Nucleus accumbens (tissue), 56 donors: ENCODE measurements around the gene MECR.
A peak's percentile ranks its signal among the peaks of the same experiment; 100 is the strongest.

Experiments used
- DNase-seq, 56 donors: peaks; one replicate each; lab custom pipeline; 2025; lab: John Stamatoyannopoulos, UW

MECR gene

DNA sequence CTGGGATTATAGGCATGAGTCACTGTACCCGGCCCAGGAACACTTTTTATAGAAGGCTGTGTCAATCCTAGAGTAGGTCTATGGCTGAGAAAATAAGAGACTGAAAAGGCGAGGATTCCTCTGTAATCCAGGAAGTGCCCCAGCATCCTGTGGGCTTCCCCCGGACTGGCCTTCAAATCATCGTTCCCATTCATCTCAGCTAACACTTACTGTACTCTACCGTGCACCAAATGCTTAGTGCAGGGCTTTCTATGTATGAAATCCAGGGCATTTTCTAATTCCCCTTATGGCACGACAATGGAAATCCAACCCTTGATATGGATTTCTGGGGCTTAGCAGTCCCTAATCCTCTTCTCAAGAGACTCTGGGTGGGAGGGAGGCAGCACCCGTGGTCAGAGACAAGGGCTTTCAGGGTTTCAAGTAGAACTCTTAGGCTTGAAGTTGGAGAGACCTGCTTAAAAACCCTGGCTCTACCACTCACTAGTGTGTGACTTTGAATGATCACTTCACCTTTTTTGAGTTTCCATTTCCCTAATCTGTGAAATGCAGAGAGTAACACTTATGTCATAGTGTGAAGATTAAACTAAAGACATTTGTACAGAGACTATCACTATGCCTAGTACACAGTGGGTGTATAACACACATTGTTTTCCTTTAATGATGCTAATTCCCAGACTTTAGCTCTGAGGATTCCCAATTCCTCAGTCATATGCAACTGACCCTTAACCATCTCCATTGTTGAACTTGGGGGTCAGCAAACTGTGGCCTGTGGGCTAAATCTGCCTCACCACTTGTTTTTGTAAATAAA, 20.3 kb downstream of the MECR start:
- no peak for DNase-seq

DNA sequence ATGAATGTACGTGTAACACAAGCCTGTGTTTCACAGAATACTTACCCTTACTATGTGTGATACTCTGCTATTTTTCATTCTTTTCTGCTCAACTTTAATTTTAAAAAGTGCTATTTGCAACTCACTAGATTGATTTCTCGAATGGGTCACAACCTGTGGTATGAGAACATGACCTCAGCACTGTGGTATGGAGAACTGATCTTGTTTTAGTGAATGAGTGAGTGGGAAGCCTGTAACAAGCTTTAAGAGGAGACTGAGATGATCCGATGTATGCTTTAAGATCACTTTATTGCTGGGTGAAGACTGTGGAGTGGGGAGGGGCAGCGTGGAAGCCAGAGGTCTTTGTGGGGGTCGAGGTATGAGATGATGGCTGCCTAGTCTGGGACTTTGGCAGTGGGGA, 21.6 kb downstream of the MECR start:
- no peak for DNase-seq

DNA sequence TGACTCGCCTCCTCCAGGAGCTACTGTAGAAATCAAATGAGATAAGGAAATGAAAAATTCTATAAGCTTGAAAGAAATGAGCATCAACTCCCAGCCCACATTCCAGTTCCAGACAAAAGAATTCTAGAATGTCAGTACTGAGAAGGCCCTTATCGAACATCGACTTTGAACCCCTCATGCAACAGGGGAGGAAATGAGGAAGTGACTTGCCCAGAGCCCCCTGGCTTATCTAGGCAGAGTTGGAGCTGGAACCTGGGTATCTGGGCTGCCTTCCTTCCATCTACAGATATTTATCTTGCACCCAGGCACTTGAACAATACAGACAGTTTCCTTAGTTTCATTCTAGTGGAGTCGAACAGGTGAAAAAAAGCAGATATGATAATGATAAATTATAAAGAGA, 22.3 kb downstream of the MECR start:
- peak in 1 of 56 donors; percentile 3 for DNase-seq

DNA sequence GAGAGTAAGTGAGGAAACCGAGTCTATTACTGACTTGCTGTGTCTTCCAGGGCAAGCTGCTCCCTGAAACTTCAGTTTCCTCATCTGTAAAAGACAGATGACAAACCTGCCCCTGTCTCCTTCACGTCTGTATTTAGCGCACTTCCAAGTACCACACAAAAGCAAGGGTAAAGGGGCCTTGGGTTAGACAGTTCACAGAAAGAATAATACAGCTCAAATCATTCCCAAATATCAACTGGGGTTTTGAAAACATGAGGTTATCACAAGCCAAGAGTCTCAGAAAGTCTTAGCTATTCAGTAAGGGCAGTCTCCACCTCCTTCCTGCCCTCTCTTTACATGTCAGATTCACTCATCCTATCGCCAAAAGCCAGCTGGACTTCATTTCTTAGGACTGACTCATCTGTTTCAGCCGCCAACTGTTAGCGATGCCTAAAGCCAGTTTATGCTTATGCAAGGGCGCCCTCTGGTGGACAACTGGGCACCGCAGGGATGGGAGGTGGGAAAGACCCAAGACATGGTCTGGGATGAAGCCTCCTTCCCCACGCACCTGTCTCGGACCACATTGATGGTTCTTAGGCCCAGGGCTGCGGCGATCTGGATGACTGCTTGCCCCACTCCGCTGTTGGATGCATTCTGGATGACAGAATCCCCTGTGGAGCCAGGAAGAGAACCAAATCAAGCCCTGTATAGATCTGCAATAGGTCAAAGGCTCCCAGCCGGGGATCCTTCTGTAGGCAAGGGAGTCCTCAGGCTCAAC, 28.0 kb downstream of the MECR start:
- DNase-seq = peak; percentile 20 to 95 (median 77)

DNA sequence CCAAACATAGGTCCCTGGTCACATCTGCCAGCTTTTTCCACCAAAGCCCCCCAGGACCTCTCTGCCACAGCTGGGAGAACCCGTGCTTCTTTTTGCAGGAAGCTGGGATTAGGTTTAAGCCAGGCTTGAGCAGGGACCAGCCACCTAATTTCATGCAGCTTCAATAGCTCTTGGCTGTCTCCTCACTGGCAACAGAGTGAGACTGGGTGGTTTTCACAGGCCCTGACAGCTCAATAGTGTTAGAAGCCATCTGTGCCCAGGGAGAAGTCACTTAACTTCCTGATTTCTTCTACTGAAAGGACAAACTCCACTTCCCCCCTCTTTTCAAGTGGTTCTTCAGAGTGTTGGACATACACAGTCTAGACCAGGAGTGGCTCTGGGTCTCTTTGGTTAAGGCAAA, 28.7 kb downstream of the MECR start:
- DNase-seq = no peak

DNA sequence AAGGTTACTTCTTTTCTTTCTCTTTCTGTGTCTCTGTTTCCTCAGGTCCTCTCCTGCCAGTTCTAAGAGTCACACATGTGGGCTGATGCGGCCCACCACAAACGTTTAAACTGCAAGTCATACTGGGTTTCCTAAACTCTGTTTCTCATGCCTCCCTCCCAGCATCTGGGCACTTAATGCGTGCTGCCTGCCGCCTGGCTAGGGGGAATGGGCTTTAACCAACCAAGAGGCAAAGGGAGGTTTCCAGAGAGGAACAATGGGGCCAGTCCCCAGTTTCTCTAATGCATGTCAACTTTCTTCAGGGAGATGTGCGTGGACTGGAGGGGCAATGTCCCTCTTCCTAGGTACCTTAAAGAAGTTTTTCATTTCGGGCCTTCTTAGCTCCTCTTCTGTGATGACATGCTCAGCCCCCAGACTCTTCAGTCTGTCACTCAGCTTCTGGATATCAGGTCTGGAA, 29.1 kb downstream of the MECR start:
- DNase-seq = no peak

DNA sequence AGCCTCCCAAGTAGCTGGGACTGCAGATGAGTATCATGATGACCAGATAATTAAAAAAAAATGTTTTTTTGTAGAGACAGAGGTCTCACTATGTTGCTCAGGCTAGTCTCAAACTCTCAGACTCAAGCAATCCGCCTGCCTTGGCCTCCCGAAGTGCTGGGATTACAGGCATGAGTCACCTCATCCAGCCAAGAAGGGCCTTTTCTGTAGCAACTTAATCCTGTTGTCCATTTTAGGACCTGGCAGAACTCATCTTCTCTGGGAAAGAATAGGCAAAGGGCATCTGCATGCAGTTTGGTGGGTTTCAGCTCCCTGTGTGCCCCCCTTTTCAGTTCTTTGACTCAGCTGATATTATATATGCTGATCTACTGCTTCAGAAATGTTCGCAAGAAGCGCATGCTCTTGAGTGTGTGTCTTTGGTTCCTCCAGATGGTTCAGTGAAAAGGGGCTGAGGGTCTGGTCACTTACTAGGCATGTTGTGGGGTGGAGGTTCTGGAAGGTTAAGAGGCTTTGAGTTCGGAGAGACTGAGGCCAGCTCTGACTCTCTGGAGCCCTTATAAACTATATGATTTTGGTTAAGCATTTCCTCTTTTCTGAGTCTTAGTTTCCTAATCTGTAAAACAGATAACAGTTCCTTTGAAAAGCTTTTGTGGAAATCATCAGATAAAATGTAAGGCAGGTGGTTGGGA, 29.7 kb downstream of the MECR start:
- DNase-seq = no peak

DNA sequence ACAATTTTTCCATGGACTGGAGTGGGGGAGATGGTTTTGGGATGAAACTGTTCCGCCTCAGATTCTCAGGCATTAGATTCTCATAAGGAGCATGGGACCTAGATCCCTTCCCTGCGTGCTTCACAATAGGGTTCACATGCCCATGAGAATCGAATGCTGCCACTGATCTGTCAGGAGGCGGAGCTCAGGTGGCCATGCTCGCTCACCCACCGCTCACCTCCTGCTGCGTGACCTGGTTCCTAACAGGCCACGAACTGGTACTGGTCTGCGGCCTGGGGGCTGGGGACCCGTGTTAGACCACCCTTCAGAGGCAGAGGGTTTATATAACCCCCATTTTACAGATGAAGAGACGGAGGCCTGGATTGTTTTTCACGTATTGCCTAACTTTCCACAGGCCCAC, 32.7 kb downstream of the MECR start:
- no peak for DNase-seq

DNA sequence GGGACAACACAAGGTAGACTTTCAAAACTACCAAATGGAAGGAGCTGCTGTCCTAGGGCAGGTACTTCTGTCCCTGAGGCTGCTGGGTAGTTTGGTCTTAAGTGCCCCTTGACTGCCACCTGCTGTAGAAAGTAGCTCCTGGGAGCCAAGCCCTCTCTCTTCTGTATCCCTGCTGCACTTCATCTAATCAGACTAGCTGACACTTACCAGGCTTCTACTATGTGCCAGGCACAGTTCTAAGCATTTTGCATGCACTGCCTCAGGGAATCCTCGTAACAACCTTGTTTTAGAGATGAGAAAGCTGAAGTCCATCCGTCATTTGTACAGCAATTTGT, 33.2 kb downstream of the MECR start:
- DNase-seq = no peak

DNA sequence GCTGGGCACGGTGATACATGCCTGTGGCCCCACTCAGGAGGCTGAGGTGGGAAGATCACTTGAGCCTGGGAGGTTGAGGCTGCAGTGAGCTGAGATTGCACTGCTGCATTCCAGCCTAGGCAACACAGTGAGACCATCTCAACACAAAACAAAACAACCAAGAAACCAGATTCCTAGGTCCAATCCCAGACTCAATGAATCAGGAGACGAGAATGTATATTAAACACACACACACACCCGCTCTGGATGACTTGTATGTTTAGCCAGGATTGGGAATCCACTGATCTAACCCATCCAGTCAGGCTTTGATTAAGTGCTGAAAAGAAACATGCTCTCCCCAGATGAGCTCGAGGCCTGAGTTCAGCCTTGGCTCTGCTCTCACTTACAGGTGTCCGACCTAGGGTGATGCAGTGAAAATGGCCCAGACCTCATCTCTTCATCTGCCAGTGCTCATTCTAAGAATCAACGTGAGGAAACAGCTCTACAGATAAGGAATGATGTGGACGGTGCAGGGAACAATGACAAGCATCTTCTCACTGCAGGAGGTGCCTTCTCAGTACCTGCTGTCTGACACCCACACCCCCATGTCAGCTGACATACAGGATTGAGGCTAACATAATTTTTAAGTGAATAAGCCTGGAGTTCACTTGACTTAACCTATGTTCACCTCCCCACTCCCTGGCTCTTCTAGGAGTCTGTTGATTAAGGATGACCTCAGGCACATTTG, 33.7 kb downstream of the MECR start:
- DNase-seq = peak in 2 of 56 donors; percentile 16

DNA sequence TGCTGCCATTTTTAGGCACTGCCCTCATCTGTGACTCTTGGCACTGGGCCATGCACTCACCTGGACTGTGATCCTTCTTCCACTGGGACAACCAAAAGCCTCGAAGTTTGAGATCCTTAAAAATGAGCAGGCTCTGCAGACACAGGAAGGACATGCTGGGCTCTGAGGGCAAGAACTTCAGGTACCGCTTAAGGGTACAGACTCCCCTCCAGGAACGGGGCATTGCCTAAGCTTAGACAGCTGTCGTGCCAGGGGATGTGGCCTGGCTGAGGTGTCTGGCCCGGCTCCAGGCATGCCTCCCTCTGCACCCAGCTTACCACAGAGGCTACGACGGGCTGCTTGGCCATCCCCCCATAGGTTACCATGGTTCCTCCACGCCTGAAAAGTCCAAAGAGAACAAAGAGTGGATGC, 34.8 kb downstream of the MECR start:
- DNase-seq = peak in 2 of 56 donors; percentile 4 to 6

DNA sequence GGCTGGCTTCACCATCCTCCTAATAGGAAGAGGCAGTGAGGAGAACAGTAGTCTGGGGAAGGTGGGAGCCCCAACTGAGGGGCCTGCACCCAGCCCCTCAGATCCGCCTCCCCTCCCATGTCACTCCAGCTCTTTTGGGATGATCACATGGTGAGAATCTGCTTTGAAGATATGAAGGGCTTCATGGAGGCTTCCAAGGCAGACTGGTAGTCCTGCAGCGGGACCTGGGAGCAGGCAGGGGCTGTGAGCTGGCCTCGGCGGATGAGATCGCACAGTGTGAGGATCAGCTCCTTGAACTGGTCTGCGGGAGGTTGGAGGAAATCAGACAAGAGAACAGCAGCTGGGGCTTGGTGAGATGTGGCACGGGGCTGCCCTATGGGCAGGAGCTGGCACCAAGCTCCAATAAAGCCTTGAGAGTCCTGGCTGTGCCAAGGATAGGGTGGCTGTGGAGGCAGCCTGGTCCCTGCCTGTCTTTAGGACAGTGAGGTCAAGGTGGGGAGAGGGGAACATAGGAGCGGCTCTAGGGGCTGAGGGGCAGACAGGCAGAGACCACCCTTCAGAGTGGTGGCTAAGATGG, 36.8 kb downstream of the MECR start:
- no peak for DNase-seq

DNA sequence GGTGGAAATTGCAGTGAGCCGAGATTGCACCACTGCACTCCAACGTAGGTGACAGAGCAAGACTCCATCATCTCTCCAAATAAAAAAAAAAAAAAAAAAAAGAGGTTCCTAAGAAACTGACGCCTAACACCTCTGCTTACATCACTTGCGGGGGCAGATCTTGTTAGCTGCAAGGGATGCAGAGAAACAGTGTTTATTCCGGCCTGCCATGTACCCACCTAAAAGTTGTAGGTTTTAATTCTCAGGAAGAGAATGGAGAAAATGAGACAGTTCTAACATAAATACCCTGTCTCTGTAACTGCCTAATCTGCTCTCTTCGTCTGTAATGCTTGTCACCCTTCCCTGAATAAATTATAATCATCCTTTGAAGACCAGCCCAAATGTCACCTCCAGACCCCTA, 40.0 kb downstream of the MECR start:
- no peak for DNase-seq

DNA sequence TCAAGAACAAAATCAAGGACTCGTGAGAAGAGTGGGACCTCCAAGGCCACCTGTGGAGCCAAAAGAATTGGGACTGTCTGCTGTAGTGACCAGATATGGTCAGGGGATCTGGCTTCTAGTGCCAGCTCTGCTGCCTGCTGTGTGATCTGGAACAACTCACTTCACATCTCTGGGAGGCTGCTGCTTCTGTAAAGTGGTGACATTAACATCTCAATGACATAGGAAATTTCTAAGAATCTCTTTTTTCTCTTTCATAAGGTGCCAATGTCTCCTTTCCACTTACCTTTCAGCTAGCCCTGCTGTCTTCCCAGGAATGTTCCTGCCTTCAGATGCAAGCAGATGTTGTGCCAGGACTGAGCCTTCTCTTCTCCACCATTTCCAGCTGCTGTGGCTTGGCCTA, 44.0 kb downstream of the MECR start:
- DNase-seq = no peak

DNA sequence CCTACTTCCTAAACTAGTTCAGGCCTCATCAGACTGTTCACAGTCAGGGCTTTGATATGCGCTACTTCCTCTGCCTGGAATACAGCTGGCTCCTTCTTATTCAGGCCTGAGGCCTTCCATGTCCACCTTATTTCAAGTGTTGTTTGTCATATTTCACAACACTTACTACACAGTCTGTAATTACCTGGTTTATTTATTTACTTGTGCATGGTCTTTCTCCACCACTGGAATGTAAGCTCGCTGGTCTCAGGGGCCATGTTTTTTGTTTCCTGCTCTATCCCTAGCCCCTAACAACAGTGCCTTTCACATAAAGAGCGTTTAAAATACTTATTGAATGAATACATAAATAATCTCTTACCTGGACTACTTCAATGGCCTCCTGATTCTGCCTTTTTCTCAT, 44.5 kb downstream of the MECR start:
- DNase-seq = no peak

DNA sequence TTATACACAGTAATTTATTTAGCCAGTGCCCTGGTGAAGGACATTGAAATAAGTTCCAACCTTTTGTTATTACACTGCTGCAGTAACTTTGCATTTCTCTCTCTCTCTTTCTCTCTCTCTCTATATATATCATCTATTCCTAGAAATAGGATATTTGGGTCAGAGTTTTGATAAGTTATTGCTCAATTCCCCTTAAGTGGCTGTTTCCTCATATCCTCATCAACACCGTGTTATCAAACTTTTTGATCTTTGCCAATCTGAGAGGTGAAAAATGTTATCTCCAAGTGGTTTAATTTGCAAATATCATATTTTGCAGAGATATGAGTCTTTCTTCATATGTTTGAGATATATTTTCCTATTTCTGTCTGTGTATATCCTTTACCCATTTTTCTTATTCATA, 47.4 kb downstream of the MECR start:
- no peak for DNase-seq

DNA sequence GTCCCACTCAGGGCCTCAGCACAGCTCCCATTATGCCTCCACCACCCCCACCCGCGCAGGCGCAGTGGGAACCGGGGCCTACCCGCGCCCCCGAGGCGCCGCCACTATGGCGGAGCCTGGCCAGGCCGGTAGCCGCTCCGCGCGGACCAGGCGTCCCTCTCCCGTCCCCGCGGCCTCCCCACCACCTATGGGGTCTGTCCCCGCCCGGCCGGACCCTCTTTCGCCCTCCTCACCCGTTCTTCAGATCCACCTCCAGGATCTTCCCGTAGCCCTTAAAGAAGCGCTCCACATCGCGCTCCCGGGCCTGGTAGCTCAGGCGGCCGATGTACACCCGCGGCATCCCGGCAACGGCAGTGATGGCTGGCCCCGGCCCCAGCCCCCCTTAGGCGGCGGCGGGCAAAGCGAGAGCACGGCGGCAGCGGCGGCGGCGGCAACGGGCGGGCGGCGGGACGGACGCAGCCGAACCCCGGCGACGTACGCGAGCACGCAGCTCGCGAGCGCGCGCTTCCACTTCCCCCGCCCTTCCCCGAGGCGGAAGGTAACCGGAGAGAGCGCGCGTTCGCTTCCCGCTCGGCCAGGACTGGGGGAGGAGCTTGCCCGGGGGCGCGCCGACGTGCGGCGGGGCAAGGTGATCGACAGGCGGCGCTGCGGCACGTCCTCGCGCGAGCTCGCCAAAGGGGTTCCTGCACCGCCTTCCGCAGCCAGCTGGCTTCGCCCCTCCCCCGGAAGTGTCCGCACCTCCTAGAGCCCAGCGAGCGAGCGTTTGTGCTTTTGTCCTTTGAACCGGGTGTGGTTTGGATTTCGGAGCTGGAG, 49.1 kb downstream of the MECR start, which contains the start of gene SRSF4:
TSS of gene SRSF4 (minus strand) at position 488 of the 813 bp plus-strand sequence. CDS start at position 340, 148 bp downstream.
- DNase-seq = peak in 55 of 56 donors; percentile 76 to 99 (median 96)

DNA sequence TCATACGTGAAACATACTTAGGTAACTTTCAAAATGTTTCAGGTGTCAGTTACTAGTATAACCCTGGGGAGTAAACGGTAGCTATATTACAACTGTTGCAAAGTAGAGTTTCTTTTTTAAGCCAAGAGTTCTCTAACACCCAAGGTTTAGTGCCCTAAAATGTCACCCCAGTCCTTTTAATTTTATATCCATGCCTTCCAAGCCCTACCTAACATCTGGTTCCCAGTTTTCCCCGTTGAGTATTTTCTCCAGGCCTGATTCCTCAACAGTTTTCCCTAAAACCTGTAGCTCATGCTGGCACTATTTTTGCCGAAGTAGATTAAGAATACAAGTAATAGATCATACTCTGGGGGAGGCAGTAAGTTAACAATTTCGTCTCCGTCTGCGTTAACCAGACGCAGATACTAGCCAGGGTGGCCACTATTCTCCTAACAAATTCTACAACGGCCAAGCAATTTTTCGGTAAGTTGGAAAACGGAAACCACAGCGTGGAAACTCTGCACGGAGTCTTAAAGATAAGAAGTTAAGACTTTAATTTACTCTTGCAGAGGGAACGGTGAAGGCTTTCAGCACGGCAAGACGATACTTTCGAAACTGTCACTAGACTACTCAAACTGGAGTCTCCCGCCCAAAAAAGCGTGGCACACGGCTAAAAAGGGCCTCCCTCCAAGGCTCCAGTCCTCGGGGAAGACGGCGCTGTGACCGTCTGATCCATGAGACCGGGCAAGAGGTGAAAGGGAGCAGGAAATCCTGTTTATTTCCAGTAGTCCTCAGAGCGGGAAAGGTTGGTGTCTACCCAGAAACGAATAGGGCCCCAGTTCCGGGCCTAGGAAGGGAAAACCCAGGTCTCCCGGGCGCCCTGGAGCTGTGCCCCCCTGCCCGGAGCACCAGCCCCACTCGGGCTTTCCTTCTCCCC, 50.0 kb downstream of the MECR start:
- peak in 2 of 56 donors; percentile 47 for DNase-seq
